22Rv1 (cell line): ENCODE measurements around the gene TMEM63C.

Experiments
- H3K27ac ChIP-seq: fragments of 450-650 bp; 2 replicates; pipeline ENCODE4 v1.5.1; 2017
- ZFX ChIP-seq: fragments of 450-650 bp; IDR thresholded peaks from 2 replicates; pipeline ENCODE4 v1.6.1; 2017; ENCODE audit warnings: antibody characterized with exemption, borderline replicate concordance
- TF ChIP-seq, protein P1 (sequence below): fragments of 450-650 bp; IDR thresholded peaks from 2 replicates; pipeline ENCODE4 v1.5.1; 2017; ENCODE audit warnings: mild to moderate bottlenecking

TMEM63C gene

GRCh38 chr14:77214216-77214615 lies 32.6 kb downstream of the TMEM63C start:
- TF ChIP-seq ZFX, result no peak
- TF ChIP-seq, protein P1, sequence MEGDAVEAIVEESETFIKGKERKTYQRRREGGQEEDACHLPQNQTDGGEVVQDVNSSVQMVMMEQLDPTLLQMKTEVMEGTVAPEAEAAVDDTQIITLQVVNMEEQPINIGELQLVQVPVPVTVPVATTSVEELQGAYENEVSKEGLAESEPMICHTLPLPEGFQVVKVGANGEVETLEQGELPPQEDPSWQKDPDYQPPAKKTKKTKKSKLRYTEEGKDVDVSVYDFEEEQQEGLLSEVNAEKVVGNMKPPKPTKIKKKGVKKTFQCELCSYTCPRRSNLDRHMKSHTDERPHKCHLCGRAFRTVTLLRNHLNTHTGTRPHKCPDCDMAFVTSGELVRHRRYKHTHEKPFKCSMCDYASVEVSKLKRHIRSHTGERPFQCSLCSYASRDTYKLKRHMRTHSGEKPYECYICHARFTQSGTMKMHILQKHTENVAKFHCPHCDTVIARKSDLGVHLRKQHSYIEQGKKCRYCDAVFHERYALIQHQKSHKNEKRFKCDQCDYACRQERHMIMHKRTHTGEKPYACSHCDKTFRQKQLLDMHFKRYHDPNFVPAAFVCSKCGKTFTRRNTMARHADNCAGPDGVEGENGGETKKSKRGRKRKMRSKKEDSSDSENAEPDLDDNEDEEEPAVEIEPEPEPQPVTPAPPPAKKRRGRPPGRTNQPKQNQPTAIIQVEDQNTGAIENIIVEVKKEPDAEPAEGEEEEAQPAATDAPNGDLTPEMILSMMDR, result no peak
- no peak overlapping the region for H3K27ac ChIP-seq

GRCh38 chr14:77217551-77217950 lies 36.0 kb downstream of the TMEM63C start:
- TF ChIP-seq, protein P1, result no peak
- TF ChIP-seq ZFX, result no peak
- no peak overlapping the region for H3K27ac ChIP-seq

GRCh38 chr14:77219591-77219990 lies 38.0 kb downstream of the TMEM63C start:
- TF ChIP-seq ZFX, result no peak
- TF ChIP-seq, protein P1, result no peak
- no peak overlapping the region for H3K27ac ChIP-seq

DNA sequence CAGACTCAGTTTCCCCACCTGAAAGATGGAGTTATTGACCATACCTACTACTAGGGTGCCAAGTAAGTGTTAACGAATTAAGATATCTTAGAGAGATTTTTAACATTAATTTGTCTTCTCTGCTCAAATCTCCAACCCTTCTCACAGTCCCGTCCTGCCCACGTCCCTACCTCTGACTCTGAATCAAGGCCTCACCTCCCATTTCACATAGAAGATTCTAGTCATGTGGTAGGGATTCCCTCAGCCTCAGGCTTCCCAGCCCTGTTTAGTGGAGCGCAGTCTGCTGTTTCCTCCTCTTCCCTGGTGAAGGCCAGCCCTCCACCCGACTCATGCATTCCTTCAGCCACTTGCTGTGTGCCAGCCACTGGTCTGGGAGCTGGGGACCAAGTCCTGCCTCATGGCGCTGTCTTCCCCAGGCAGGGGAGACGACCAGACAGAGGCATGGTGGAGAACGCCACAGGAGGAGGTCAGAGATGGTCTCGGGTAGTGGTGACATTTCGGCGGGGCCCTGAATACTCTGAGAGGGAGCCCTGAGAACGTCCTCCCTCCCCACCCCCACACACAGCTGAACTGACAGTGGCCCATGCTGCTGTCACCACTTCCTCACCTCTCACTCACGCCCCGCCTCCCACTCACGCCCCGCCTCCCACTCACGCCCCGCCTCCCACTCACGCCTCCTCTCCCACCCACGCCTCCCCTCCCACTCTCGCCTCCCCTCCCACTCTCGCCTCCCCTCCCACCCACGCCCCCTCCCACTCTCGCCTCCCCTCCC lies 38.8 kb downstream of the TMEM63C start:
- TF ChIP-seq, protein P1, result no peak
- TF ChIP-seq ZFX, result no peak
- no peak overlapping the region for H3K27ac ChIP-seq

DNA sequence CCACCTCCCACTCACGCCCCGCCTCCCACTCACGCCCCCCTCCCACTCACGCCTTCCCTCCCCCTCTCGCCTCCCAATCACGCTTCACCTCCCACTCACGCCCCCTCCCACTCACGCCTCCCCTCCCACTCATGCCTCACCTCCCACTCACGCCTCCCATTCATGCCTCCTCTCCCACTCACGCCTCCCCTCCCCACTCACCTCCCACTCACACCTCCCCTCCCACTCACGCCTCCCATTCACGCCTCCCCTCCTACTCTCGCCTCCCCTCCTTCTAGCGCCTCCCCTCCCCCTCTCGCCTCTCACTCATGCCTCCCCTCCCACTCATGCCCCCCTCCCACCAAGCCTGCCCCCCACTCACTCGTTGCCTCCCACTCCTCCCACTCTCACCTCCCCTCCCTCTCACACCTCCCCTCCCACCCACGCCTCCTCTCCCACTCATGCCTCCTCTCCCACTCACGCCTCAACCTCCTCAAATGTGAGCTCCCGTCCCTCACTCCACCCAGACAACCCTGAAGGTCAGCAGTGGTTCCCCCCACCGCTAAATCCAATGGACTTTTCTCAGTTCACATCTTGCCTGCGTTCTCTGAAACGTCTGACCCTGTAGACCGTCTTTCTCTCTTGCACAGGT lies 39.8 kb downstream of the TMEM63C start:
- TF ChIP-seq ZFX, result no peak
- TF ChIP-seq, protein P1, result no peak
- no peak overlapping the region for H3K27ac ChIP-seq

GRCh38 chr14:77222546-77223225 lies 41.1 kb downstream of the TMEM63C start:
- TF ChIP-seq, protein P1, result no peak
- TF ChIP-seq ZFX, result no peak
- H3K27ac ChIP-seq, result no peak overlapping the region
